Immature natural killer cell (primary cell): ENCODE results near the gene ECI1. TPM values are rescaled to one million over a fixed set of nuclear protein-coding genes. Genes with fewer than 3 reads are reported as not detected.
A peak's percentile ranks its signal among the peaks of the same experiment; 100 is the strongest.

Experiments used
- DNase-seq, 3 donors: peaks; one replicate each; pipeline ENCODE4 v3.0.0; 2022; ENCODE audit warnings: mixed read lengths in 1 of 3
- H3K27ac Mint-ChIP-seq, 6 donors: one replicate each; pipeline ENCODE4 v1.8.0; 2020; ENCODE audit warnings: mixed read lengths in 6 of 6, mild to moderate bottlenecking in 5 of 6, inconsistent platforms in 4 of 6, moderate library complexity in 3 of 6
- H3K27me3 Mint-ChIP-seq, 3 donors: one replicate each; pipeline ENCODE4 v1.8.0; 2020 to 2021; ENCODE audit warnings: low read depth in 3 of 3, mild to moderate bottlenecking in 3 of 3, mixed read lengths in 3 of 3, moderate library complexity in 3 of 3, inconsistent platforms in 1 of 3
- H3K36me3 Mint-ChIP-seq, 3 donors: one replicate each; pipeline ENCODE4 v1.8.0; 2020; ENCODE audit warnings: mixed read lengths in 3 of 3, inconsistent platforms in 2 of 3, mild to moderate bottlenecking in 2 of 3
- H3K4me1 Mint-ChIP-seq, 2 donors: one replicate each; pipeline ENCODE4 v1.8.0; 2020; ENCODE audit warnings: inconsistent platforms in 2 of 2, mild to moderate bottlenecking in 2 of 2, mixed read lengths in 2 of 2, moderate library complexity in 1 of 2
- H3K4me3 Mint-ChIP-seq, 5 donors: one replicate each; pipeline ENCODE4 v1.8.0; 2020; ENCODE audit warnings: mild to moderate bottlenecking in 5 of 5, mixed read lengths in 5 of 5, inconsistent platforms in 3 of 5, moderate library complexity in 3 of 5
- H3K9me3 Mint-ChIP-seq, 6 donors: one replicate each; pipeline ENCODE4 v1.8.0; 2020; ENCODE audit warnings: mild to moderate bottlenecking in 6 of 6, mixed read lengths in 6 of 6, inconsistent platforms in 4 of 6, moderate library complexity in 3 of 6
- polyA plus RNA-seq, 3 donors: library from polyadenylated mRNA; unstranded; fragments of 300-500 nt; fragmentation: Illumina TruSeq; gene quantifications; one replicate each; pipeline ENCODE4 v1.2.3, GENCODE V29; 2021

ECI1 gene
- polyA plus RNA-seq, 3 donors from 2014 or later = 40.4 to 67.8 (median 42.2) TPM

DNA sequence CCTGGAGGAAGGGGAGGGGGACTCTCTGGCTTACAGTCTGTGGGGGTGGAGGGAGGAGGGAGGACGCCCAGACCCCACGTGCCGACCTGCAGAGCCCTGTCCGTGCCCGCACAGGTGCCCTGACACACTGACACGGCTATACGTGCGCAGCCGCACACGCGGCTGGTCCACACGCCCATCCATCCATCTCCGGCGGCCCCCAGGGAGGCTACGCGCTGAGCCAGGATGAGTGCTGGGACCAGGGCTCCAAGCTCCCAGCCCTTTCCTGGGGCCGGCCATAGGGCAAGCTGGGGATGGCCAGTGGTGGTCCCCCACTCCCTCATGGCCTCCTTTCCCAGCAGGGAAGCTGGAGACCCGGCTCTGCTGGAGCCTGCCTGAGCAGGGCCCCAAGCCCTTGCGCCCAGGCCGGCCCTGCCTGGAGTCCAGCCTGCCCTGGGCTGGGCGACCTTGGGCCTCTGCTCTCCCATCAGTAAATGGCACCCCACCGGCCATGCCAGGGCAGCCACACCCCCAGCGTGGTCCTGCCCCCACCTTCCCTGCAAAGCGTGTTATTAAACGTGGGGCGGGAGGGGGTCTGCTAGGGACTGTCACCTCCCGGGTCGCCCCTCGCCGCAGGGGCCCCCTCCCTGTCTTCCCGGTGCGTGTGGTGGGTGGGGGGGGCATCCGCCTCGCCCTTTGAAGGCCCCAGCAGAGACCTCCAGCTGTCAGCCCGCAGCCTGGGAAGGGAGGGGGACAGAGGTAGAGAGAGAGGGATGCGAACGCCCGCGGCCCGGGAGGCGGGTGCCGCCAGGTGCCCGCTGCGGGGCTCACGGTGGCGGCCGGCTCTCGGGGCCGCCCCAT is 55.8 kb downstream of the ECI1 start:
- H3K4me3 Mint-ChIP-seq = peak overlapping the region in 3 of 5 donors; percentile 2 to 21 (median 21)
- H3K27me3 Mint-ChIP-seq = peaks cover 4 to 18% (median 10%) of the 10 kb centered on the region in 3 donors
- no peak for DNase-seq
- no peaks in the 10 kb centered on the region for H3K9me3 Mint-ChIP-seq
- peaks cover 0 to 4% (median 0%) of the 10 kb centered on the region in 3 donors for H3K36me3 Mint-ChIP-seq
- H3K27ac Mint-ChIP-seq = no peak overlapping the region
- H3K4me1 Mint-ChIP-seq = peaks cover 0 to 5% of the 10 kb centered on the region in 2 donors

DNA sequence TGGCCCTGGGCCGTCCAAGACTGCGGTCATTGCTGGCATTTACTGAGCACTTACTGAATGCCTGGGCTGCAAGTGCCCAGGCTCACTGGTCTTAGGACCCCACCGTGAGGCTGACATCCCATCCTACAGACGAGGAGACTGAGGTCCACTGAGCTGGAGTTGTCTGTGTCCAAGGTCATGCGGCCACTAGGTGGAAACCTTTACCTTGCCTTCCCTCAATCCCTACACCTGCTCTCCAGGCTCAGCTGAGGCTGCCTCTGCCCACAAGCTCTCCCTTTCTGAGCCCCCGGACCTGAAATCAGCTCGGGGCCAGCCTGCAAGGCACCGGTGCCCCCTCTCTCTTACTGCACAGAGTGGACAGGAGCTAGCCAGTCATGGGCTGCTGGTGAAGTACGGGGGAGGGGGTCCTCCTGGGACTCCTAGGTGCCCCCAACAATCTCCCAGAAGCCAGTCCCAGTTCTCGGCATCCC is 56.5 kb downstream of the ECI1 start:
- no peaks in the 10 kb centered on the region for H3K9me3 Mint-ChIP-seq
- peak overlapping the region in 3 of 5 donors; percentile 33 to 41 (median 39) for H3K4me3 Mint-ChIP-seq
- peak; percentile 28 to 47 (median 45) for DNase-seq
- peaks cover 0 to 5% of the 10 kb centered on the region in 2 donors for H3K4me1 Mint-ChIP-seq
- H3K36me3 Mint-ChIP-seq = no peaks in the 10 kb centered on the region
- peaks cover 4 to 18% (median 10%) of the 10 kb centered on the region in 3 donors for H3K27me3 Mint-ChIP-seq
- no peak overlapping the region for H3K27ac Mint-ChIP-seq

DNA sequence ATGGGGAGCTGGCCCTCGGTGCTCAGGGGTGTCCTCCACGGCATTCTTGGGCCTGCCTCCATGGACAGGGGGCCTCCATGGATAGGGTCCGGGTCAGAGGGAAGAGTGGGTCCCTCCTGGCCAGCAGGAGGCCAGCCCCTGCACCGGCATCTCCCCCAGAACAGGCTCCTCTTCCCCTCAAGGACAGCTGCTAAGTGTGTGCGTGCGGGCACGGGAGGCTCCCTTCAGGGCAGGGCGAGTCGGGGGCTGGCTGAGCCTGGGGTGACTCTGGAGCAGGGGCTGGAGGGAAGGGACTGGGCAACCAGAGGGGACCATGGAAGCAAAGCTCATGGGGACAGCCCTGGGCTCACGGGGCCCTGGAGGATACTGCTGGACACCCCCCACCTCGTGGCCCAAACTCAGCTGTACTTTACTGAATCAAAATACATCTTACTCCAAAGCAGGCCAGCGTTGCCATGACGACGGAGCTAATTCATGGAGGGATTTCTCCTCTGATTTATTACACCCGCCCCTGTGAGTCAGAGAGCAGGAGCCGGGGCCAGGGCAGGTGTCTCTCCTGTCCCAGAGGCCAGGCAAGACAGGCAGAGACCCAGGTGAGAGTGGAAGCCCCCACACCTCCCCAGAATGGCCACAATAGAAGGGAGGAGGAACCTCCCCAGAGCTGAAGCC is 57.1 kb downstream of the ECI1 start:
- Mint-ChIP-seq H3K9me3 (no peaks in the 10 kb centered on the region), H3K36me3 (no peaks in the 10 kb centered on the region), H3K27me3 (peaks cover 4 to 18% (median 10%) of the 10 kb centered on the region in 3 donors), H3K4me3 (peak overlapping the region in 1 of 5 donors; percentile 41), H3K4me1 (peaks cover 0 to 5% of the 10 kb centered on the region in 2 donors), H3K27ac (no peak overlapping the region)
- no peak for DNase-seq

DNA sequence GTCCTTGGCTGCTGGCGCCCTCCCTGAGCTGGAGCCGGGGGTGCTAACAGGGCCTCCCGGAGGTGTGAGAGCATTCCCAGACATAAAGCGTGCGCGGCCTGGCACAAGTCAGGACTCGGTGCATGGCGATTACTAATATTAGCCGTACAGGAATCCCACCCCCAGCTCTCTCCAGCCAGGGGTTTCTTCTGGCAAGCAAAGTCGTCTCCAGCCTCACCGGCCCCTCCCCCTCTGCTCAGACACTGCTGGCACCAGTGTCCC is 60.0 kb downstream of the ECI1 start:
- no peak for DNase-seq
- Mint-ChIP-seq H3K27ac (no peak overlapping the region), H3K27me3 (peaks cover 0 to 5% (median 5%) of the 10 kb centered on the region in 3 donors), H3K9me3 (no peaks in the 10 kb centered on the region), H3K4me1 (peaks cover 0 to 2% of the 10 kb centered on the region in 2 donors), H3K36me3 (no peaks in the 10 kb centered on the region), H3K4me3 (no peak overlapping the region)

DNA sequence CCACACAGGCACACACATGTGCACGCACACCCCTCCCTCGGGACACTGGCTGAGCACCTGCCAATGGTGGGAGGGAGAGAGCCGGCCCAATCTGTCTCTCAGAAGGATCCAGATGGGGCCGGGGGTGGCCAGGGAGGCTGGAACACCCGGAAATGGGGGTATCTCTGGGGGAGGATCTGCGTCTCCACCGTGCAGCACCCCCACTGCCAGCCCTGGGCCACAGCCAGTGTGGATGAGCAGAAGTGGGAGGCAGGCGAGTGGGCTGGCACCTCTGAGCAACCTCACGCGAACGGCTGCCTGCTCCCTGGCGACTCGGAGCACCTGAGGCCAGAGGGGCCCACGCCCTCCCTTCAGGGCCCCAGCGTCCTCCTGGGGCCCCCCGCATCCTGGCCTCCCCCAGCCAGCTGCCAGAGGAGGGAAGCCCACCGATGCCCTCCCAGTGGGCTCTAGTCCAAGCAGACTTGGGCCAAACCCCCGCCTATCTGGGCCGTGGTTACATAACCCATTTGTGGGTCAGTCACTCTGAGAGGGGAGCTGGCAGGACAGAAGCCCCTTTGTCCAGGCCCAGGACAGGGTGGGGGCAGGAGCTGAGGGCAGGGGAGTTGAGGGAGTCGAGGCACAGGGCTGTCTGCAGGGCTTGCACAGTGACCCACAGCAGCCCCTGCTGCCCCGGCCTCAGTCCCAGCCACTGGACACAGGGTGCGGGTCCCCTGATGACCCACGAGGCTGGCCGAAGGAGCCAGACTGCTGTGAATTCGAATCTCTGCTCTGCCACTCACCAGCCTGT is 60.5 kb downstream of the ECI1 start:
- peaks cover 0 to 2% of the 10 kb centered on the region in 2 donors for H3K4me1 Mint-ChIP-seq
- H3K36me3 Mint-ChIP-seq = no peaks in the 10 kb centered on the region
- no peak for DNase-seq
- no peak overlapping the region for H3K4me3 Mint-ChIP-seq
- no peak overlapping the region for H3K27ac Mint-ChIP-seq
- no peaks in the 10 kb centered on the region for H3K9me3 Mint-ChIP-seq
- H3K27me3 Mint-ChIP-seq = peaks cover 0 to 5% (median 5%) of the 10 kb centered on the region in 3 donors

DNA sequence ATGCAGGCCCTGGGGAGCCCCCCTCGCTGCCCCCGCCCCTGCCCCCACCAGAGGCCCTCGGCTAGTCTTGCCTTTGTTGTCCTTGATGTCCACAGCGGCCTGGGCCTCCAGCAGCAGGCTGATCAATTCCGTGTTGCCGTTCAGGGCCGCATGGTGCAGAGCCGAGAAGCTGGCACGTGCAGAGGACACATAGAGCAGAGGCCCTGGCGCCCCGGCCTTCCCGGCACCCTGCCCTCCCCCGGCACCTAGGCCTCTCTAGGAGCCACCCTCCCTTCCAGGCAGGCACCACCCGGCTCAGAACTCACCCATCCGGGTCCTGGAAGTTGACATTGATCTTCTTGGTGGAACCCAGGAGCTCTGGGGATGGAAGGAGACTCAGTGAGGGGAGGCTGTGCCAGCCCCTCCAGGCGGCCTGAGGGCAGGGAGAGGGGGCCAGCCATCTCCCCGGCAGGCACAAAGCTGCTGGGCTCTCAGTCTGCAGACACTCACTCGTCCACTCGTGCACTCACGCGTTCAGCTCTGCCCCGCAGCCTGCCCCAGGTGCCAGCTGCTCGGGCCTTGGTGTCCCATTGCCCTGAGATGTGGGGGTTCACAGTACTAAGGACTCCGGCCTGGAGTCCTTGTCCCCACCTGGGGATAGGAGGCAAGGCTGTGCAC is 61.3 kb downstream of the ECI1 start:
- Mint-ChIP-seq H3K4me3 (no peak overlapping the region), H3K36me3 (no peaks in the 10 kb centered on the region), H3K4me1 (peaks cover 0 to 2% of the 10 kb centered on the region in 2 donors), H3K9me3 (no peaks in the 10 kb centered on the region), H3K27ac (no peak overlapping the region), H3K27me3 (peaks cover 0 to 5% (median 5%) of the 10 kb centered on the region in 3 donors)
- no peak for DNase-seq

Other genes starting within 250 kb of the ECI1 start
- gene ZNF598, start 241.8 kb downstream of the ECI1 start, polyA plus RNA-seq = 10 to 100 TPM in 1 of 3 donors, 1 to 10 TPM in 2; 1.8 to 10.4 (median 2.9) TPM
- not detected for gene NPW, start 231.8 kb downstream of the ECI1 start, polyA plus RNA-seq
- 1 to 10 TPM in 1 of 3 donors, under 1 TPM in 1, not detected in 1; 0.54 to 1.4 TPM for gene NHERF2, start 224.7 kb downstream of the ECI1 start, polyA plus RNA-seq
- gene NTHL1, start 203.8 kb downstream of the ECI1 start, polyA plus RNA-seq = 10 to 100 TPM; 26.4 to 31.6 (median 29.7) TPM
- 10 to 100 TPM; 18.0 to 50.1 (median 29.1) TPM for gene TSC2, start 203.6 kb downstream of the ECI1 start, polyA plus RNA-seq
- gene PKD1, start 115.7 kb downstream of the ECI1 start, polyA plus RNA-seq = 1 to 10 TPM; 2.7 to 6.7 (median 2.8) TPM
- gene RAB26, start 103.0 kb downstream of the ECI1 start, polyA plus RNA-seq = 1 to 10 TPM in 1 of 3 donors, under 1 TPM in 1, not detected in 1; 0.34 to 1.4 TPM
- 1 to 10 TPM; 5.2 to 6.9 (median 5.6) TPM for gene TRAF7, start 95.8 kb downstream of the ECI1 start, polyA plus RNA-seq
- gene CASKIN1, start 55.0 kb downstream of the ECI1 start, polyA plus RNA-seq = not detected
- gene MLST8, start 46.1 kb downstream of the ECI1 start, polyA plus RNA-seq = 10 to 100 TPM; 22.5 to 39.1 (median 36.9) TPM
- gene BRICD5, start 40.7 kb downstream of the ECI1 start, polyA plus RNA-seq = under 1 TPM in 2 of 3 donors, not detected in 1; 0.10 to 0.36 TPM
- 10 to 100 TPM; 10.4 to 18.4 (median 17.7) TPM for gene PGP, start 36.7 kb downstream of the ECI1 start, polyA plus RNA-seq
- 10 to 100 TPM in 2 of 3 donors, 1 to 10 TPM in 1; 8.4 to 18.6 (median 10.3) TPM for gene E4F1, start 28.0 kb downstream of the ECI1 start, polyA plus RNA-seq
- gene DNASE1L2, start 15.1 kb downstream of the ECI1 start, polyA plus RNA-seq = not detected
- gene RNPS1, start 16.5 kb upstream of the ECI1 start, polyA plus RNA-seq = 100 to 1,000 TPM; 179 to 332 (median 189) TPM
- 1 to 10 TPM; 2.4 to 7.6 (median 4.8) TPM for gene ABCA3, start 89.1 kb upstream of the ECI1 start, polyA plus RNA-seq
- 10 to 100 TPM in 1 of 3 donors, 1 to 10 TPM in 2; 1.5 to 10.9 (median 4.5) TPM for gene CCNF, start 177.9 kb upstream of the ECI1 start, polyA plus RNA-seq
- under 1 TPM in 2 of 3 donors, not detected in 1; 0.22 to 0.85 TPM for gene TEDC2, start 208.5 kb upstream of the ECI1 start, polyA plus RNA-seq
- not detected for gene NTN3, start 219.7 kb upstream of the ECI1 start, polyA plus RNA-seq
- gene TBC1D24, start 223.5 kb upstream of the ECI1 start, polyA plus RNA-seq = 1 to 10 TPM; 1.1 to 4.5 (median 2.4) TPM